D721Med (cell line): ENCODE measurements around the gene BCAS3.
"Not testable (repeated sequence)": the region's sequence is repeated elsewhere in the genome, so short reads cannot be mapped to it uniquely, and the experiment has no call there.

ENCODE experiments used
- DNase-seq: peaks from one replicate; pipeline ENCODE4 v3.0.0; 2011; ENCODE audit warnings: low spot score; ENCODE audit not compliant: insufficient read length
- FAIRE-seq: peaks from 2 replicates; lab custom pipeline; 2011; peaks lifted over from hg19 to GRCh38; lab: Jason Lieb, UNC
- TF ChIP-seq, protein P1 (sequence below): IDR thresholded peaks from 2 replicates; pipeline ENCODE4 v1.5.1; 2012; ENCODE audit warnings: mild to moderate bottlenecking, control low read depth; ENCODE audit not compliant: insufficient read depth; ENCODE audit errors: missing control alignments

Gene BCAS3

DNA sequence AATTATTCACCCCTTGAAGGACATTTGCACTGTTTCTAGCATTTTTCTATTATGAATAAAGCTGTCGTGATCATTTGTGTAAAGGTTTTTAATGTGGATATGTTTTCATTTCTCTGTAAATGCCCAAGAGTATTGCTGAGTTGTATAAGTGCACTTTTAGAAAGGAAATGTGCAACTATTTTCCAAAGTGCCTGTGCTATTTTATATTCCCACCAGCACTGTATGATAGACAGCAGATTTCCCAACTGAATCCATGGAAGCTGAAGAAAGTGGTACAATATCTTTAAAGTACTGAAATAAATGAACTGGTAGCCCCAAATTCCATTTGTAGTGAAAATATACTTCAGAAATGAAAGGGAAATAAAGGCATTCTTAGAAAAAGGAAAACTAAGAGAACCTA lies 238.4 kb downstream of the BCAS3 start:
- TF ChIP-seq, protein P1, sequence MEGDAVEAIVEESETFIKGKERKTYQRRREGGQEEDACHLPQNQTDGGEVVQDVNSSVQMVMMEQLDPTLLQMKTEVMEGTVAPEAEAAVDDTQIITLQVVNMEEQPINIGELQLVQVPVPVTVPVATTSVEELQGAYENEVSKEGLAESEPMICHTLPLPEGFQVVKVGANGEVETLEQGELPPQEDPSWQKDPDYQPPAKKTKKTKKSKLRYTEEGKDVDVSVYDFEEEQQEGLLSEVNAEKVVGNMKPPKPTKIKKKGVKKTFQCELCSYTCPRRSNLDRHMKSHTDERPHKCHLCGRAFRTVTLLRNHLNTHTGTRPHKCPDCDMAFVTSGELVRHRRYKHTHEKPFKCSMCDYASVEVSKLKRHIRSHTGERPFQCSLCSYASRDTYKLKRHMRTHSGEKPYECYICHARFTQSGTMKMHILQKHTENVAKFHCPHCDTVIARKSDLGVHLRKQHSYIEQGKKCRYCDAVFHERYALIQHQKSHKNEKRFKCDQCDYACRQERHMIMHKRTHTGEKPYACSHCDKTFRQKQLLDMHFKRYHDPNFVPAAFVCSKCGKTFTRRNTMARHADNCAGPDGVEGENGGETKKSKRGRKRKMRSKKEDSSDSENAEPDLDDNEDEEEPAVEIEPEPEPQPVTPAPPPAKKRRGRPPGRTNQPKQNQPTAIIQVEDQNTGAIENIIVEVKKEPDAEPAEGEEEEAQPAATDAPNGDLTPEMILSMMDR, result no peak
- DNase-seq (no peak), FAIRE-seq (no peak)

DNA sequence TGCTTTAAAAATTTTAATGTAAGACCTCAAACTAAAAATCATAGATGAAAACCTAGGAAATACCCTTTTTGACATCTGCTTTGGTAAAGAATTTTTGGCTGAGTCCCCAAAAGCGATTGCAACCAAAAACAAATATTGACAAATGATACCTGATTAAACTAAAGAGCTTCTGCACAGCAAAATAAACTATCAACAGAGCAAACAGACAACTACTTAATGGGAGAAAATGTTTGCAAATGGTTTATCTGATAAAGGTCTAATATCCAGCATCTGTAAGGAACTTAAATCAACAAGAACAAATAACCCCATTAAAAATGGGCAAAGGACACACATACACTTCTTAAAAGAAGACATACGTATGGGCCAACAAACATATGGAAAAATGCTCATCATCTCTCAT lies 242.5 kb downstream of the BCAS3 start:
- DNase-seq (no peak), FAIRE-seq (no peak)
- TF ChIP-seq, protein P1, result no peak

DNA sequence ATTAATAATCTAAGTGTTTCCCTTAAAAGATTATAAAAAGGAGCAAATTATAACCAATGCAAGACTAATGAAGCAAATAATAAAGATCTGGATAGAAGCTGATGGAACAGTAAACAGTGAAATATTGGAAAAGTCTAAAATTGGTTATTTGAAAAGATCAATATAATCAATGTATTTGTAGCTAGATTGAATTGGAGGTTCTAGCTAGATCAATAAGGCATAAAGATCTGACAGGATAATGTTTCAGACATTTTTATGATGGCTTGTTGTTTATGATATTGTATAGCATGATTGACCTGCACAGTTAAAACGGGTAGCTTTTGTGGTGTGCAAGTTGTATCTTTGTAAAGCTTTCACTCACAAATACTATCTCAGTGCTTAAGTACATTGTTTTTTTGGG lies 245.3 kb downstream of the BCAS3 start:
- FAIRE-seq (no peak), DNase-seq (no peak)
- TF ChIP-seq, protein P1, result no peak

DNA sequence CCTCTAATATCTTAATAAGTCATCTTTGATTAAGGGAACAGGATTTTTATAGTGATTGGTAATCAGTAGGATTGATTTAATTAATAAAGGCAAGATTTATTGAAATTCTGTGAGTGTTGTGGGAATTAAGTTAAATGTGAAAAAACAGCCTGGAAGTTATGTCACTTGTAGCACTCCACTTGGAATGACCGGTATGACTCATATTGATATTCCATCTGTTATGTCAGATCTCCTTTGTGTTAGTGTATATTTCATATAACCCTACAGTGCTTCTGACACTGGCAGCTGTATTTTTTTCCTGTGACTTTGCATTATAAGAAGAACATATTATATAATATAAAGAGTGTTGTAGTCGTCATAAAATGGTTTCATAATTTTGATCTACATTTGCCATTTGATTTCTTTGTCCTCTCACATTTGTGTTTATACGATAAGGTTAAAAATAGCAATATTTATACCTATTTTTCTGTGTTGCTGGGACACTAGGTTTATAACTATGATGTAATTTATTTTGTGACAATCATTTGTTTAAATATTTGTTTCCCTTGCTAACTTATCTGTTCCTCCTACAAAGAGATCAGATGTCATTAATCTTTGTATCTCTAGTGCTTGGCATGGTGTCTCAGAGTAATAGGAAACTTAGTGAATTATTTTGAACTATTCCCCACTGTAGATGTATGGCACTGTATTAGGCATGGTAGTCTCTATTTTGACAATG lies 249.0 kb downstream of the BCAS3 start:
- DNase-seq (no peak), FAIRE-seq (no peak)
- TF ChIP-seq, protein P1, result no peak

DNA sequence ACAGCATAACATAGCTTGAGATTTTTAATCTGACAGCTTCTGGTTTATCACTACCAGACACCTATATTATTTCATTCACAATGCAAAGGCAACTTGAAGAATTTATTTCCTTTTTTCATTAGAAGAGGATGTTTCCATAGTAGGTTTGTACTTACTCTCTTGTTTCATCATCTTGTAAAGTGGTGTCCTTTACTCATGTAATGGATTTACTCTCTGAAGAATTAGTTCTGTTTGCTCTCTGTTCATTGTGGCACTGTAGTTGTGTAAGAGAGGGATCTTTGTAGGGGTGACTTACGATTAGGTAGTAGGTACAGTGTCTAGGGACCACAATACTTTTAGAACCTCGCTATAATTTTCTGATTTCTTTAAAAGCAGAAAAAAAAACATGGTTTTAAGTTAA lies 256.1 kb downstream of the BCAS3 start:
- TF ChIP-seq, protein P1, result no peak
- no peak for DNase-seq
- no peak for FAIRE-seq

DNA sequence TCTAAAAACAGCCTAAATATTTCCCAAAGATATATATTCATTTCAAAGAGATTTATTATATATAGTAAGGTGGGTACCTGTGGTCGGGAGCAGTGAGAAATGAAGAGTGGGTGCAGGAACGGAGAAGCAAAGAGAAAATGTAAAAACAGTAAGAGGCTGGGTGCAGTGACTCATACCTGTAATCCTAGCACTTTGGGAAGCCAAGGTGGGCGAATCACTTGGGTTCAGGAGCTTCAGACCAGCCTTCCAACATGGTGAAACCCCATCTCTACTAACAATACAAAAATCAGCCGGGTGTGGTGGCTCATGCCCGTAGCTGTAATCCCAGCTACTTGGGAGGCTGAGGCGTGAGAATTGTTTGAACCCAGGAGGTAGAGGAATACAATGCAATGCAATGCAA lies 257.1 kb downstream of the BCAS3 start:
- DNase-seq, result no peak
- no peak for FAIRE-seq
- TF ChIP-seq, protein P1, result no peak

DNA sequence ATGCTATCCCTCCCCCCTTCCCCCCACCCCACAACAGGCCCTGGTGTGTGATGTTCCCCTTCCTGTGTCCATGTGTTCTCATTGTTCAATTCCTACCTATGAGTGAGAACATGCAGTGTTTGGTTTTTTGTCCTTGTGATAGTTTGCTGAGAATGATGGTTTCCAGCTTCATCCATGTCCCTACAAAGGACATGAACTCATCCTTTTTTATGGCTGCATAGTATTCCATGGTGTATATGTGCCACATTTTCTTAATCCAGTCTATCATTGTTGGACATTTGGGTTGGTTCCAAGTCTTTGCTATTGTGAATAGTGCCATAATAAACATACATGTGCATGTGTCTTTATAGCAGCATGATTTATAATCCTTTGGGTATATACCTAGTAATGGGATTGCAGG lies 258.3 kb downstream of the BCAS3 start:
- DNase-seq, FAIRE-seq: not testable (repeated sequence)

DNA sequence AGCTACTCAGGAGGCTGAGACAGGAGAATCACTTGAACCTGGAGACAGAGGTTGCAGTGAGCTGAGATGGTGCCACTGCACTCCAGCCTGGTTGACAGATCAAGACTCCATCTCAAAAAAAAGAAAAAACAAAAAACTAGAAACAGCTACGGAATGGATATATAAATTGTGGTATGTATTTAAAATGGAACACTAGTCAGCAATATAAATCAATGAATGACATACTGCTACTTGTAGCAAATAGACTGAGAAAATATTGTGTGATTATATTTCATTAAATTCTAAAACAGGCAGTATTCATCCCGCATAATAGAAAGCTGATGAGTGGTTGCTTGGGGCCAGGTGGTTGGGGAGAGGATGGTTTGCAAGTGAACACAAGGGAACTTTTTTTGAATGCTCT lies 261.7 kb downstream of the BCAS3 start:
- DNase-seq, result no peak
- no peak for FAIRE-seq
- TF ChIP-seq, protein P1, result no peak
